NCI-H2081 (cell line): ENCODE measurements around the gene CD53.
"Not testable (repeated sequence)": the region's sequence is repeated elsewhere in the genome, so short reads cannot be mapped to it uniquely, and the experiment has no call there.

Source experiments
- DNase-seq, 2 experiments: peaks; one replicate each; lab custom pipeline; 2025; lab: John Stamatoyannopoulos, UW

CD53 gene, protein sequence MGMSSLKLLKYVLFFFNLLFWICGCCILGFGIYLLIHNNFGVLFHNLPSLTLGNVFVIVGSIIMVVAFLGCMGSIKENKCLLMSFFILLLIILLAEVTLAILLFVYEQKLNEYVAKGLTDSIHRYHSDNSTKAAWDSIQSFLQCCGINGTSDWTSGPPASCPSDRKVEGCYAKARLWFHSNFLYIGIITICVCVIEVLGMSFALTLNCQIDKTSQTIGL

DNA sequence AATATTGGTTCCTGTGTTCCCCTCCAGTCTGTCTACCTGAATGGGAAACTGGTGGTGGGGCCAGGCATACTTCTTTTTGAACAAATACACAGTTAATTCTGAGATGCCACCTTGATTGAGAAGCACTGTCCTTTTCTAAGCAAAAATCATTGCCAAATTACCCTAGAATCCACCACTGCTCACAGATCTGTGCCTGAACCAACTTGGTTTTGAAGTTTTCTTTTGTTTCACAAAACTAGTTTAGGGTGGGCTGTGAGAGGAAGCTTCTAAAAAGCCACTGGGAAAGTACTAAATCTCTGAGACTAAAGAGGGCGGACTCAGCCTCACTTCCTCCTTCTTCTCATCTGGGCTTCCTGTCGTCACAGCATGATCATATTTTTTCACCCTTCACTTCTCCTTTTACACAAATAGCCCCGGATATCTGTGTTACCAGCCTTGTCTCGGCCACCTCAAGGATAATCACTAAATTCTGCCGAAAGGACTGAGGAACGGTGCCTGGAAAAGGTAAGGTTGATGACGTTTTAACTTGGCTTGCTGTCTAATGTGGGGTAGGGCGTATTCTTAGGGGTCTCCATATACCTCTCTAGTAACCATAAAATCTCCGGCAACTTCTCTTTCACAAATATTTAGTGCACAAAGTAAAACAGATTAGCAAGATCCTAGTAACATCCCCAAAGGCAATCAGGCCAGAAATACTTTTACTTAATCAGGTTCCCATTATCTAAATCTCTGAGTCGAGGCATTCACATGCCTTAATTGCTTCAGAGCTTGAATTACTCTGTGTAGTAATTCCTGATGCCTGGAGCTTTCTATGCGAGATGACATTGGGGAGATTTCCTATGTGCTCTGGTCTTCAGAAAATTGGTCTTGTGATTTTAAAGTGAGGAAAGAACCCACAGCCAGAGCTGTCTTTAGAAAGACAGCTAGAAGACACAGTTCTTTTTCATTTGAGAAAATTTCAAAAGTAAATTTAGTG is at the start of gene CD53:
CD53 (plus strand) TSS at position 404 of the 976 bp plus-strand sequence. CDS start 18,261 bp downstream, outside the sequence.
- no peak for DNase-seq

DNA sequence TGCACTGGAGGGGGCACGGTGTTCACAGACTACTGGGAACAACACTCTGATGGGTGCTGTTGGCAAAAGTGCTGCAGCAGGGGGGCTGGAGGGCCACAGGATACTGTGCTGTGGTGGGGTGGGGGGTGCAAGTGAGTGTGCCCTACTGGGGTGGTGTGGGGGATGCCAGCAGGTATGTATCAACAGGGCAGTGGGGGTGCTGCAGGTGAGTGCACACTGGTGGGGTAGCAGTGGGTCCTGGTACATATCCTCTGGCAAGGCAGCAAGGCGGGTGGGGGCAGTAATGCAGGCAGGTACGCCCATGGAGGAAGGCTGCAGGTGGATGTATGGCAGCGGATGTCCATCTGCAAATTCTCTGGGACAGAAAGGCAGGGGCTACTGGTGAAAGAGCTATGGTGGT is 48.8 kb upstream of the CD53 start:
- DNase-seq: no peak

DNA sequence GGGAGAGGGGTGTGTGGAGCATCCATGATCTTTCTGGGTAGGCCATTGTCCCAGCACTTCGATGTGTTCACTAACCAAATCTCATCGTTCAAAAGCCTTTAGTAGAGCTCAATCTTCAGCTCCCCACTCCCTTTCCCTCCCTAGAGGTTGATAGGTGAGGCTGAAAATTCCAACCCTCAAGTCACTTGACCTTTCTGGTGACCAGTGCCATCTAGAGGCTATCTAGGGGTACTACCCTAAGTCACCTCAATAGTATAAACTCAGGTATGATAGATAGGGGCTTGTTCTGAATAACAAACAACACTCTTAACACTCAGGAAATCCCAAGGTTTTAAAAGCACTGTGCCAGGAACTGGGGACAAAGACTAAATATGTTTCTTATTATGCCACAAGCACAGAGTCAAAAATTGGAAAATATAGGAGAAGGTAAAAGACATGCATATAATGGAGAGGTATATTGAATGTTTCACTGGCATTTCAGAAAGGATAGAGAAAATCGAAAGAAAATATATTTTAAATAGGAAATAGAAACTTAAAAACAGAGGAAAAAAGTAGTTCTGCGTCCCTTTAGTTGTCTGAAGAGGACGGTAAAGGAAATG is 42.9 kb upstream of the CD53 start:
- peak; percentile 7 to 38 for DNase-seq

DNA sequence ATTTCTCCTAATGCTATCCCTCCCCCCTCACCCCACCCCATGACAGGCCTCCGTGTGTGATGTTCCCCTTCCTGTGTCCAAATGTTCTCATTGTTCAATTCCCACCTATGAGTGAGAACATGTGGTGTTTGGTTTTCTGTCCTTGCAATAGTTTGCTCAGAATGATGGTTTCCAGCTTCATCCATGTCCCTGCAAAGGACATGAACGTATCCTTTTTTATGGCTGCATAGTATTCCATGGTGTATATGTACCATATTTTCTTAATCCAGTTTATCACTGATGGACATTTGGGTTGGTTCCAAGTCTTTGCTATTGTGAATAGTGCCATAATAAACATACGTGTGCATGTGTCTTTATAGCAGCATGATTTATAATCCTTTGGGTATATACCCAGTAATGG is 39.2 kb upstream of the CD53 start:
- DNase-seq: not testable (repeated sequence)

DNA sequence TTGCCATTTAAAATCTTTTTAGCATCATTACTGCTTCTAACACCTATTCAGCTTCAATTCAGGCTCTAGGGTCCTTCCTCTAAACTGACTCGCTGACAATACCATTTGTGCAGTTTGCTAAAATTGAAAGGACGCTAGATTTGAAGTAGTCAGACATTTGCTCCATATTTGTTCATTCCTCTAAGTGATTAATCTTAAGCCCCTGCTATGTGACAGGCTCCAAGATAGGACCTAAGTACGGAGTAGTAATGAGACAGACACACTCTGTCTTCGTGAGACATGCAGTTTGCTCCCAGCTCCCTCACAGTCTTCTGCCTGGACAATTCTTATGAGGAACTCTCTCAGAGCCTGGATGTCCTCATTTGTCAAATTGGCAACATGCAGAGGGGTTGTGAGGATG is 26.1 kb upstream of the CD53 start:
- no peak for DNase-seq

DNA sequence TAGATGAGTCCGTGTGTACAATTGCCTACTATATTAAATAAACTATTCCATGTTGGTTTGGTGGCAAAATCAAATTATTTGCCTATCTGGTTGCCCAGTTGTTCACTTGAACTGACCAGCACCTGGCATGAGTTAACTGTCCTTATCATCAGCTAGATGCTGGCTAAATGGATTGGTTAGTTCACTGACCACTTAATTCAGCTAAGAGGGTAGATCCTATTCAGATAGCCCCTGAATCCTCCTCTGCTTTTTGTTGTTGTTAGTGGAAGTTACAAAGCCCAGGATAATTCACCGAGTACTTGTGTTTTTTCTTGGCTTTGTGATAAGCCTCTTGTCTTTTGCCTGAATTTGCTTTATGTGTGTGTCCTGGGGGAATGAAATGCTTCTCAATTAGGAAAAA is 22.8 kb upstream of the CD53 start:
- DNase-seq: no peak

DNA sequence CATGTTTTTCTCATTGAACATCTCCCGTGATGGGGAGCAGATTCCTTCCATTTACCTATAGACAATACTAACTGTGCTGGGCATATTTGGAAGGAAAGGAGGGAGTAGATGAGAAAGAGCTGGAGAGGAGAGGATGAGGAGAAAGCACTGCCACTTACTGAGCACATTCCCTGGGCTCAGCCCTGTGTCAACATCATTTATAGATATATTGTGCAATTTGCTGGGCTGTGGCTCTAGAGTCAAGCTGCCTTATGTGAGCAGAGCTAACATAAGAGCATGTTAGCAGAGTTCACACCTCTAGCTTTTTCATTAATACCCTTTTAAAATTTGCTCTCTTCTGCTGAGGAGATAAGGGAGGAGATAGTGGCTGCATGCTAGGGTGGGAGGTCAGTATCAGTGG is 22.3 kb upstream of the CD53 start:
- no peak for DNase-seq

DNA sequence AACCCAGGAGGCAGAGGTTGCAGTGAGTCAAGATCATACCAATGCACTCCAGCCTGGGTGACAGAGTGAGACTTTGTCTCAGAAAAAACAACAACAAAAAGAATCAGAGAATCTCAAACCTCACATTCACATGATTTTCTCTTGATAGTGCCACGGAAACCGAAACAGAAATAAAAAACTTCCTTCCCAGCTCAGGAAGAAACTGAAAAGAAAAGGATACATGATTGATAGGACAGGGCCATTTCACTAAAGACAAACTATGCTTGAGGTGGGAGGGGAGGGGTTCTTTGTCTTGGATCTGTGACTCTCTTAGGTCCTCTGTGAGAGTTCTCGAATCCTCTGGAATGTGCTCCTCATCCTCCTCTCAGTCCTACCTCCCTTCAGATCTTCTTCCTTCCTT is 19.8 kb upstream of the CD53 start:
- no peak for DNase-seq

DNA sequence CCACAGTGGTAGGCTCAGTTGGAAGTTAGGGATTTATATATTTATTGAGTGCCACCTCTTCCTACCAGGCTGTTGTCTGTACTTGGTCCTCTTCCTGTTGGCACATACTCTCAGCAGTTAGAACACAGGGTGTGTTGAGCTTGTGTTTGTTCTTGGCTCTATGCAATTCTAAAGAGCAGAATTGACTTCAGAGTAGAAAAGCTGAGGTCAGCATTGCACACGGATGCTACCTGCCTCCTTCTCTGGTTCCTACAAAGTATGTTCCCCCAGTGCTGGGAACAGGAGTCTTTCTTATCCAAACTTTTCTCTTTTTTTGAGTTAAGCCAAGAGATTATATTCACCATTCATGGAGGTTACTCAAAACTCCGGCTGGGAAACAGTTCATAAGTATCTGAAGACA is 16.5 kb upstream of the CD53 start:
- no peak for DNase-seq

DNA sequence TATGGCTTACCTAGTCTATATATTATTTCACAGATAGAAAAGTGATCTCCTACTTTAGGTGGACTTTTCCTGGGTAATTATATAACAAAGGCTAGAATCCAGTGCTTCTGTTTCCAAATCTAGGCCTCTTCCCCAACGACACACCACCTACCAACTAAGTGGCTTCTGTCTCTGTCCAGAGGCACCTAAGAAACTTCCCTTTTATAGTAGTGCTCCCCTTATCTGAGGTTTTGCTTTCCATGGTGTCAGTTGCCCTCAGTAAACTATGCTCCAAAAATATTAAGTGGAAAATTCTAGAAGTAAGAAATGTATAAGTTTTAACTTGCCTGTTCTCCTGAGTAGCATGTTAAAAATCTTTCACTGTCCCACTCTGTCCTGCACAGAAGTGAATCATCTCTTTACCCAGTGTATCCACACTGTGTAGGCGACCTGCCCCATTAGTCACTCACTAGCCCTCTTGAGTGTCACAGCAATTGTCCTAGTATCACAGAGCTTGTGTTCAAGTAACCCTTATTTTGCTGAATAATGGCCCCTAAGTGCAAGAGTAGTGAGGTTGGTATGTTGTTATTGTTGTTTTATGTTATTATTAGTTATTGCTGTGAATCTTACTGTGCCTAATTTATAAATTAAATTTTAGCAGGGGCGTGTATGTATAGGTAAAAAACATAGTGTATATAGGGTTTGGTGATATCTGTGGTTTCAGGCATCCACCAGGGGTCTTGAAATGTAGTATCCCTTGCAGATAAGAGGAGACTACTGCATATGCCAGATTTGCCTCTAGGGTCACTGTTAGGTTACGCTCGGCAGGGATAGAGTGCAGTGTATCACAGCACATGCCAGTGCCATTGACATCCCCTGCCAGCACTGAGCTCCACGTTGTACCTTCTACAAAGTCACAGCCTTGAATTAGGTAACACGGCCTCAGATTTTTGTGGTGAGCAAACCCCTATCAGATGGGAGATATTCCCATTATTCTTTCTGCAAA is 14.7 kb upstream of the CD53 start:
- DNase-seq: no peak

DNA sequence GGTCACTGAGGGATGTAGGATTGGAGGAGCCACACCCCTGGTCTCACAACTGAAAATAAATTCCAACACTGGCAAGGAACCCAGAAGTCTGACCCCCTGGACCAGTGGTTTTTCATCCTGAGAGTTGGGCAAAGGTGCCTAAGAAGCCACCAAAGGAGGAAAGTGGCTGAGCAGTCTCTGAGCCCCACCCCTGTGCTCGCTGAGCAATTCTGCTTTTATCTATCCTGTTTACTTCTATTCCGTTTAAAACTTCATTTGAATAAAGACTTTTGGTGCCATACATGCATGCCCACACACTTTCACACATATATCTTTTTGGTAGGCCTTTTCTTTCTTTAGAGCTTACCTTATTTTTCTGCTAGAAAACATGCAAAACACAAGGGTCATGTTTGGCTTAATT is 13.9 kb upstream of the CD53 start:
- no peak for DNase-seq

DNA sequence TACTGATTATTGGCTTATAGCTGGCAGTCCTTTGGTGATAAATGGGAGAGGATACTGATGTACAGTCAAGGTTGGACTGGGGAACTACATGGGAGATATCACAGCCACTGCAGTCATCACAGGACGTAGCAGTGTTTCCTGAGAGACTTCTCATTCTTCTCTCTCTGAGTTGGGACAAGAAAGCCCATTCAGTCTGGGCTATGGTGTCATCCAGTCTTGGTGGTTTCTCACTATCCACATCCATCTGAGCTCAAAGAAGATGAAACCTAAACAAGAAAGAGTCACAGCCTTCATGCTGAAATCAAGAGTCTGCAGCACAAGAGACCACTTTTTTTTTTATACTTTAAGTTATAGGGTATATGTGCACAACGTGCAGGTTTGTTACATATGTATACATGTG is 12.8 kb upstream of the CD53 start:
- no peak for DNase-seq

DNA sequence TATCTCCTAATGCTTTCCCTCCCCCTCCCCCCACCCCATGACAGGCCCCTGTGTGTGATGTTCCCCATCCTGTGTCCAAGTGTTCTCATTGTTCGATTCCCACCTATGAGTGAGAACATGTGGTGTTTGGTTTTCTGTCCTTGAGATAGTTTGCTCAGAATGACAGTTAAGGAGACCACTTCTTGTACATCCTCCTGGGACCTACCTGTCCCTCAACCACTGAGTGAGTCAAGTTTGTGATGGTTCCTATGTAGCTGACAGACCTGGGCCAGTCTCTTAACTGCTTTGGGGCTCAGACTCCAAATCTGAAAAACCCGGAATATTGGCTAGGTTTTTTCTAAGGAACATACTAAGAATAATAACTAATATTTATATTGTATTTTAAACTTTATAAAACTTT is 12.3 kb upstream of the CD53 start:
- not testable (repeated sequence) for DNase-seq

DNA sequence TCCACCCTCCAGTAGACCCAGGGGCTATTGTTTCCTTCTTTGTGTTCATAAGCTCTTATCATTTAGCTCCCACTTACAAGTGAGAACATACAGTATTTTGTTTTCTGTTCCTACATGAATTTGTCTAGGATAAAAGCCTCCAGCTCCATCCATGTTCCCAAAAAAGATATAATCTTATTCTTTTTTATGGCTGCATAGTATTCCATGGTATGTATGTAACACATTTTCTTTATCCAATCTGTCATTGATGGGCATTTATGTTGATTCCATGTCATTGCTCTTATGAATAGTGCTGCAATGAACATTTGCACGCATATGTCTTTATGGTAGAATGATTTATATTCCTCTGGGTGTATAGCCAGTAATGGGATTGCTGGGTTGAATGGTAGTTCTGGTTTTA is 11.0 kb upstream of the CD53 start:
- not testable (repeated sequence) for DNase-seq

DNA sequence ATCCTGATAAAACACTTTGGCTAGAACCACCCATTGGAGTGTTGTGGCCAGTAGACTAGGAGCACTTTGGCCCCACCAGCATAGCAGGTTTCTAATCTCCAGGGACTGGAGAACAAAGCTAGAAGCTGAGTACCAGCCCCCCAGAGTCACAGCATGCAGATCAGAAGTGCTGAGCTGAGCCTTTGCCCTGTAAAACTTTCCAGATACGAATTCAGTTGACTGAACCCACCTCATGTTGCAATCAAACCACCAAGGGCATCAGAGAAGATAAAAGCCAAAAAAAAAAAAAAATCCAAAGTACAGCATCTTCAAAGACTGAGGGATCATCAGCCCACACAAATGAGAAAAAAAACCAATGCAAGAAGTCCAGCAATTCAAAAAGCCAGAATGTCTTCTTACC is 8.7 kb upstream of the CD53 start:
- DNase-seq: no peak

DNA sequence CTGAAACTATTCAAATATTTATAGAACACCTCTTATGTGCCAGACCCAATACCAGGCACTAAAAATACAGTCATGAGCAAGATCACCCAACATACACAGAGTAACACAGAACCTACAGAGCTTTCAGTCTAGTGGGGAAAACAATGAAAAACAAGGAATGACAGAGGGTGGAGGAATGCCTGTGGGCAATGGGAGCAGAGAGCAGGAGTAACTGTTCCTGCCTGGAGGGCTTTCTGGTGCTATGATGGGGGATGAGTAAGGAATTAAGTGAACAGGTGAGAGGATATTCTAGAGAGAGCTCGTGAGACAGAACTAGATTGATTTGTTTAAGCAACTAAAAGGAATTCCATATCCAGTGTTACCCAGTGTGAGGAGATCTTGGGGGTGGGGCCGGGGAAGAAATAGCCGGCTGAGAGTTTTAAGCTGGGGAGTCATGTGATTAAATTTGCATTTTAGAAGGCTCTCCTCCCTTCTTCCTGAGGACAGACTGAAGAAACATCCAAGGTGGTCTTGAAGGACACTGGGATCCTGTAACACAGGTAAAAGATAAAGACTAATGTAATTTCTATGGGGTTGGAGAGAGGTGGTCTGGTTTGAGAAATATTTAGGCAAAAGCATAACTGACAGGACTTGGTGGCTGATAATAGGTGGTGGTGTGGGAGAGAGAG is 2.1 kb upstream of the CD53 start:
- no peak for DNase-seq

DNA sequence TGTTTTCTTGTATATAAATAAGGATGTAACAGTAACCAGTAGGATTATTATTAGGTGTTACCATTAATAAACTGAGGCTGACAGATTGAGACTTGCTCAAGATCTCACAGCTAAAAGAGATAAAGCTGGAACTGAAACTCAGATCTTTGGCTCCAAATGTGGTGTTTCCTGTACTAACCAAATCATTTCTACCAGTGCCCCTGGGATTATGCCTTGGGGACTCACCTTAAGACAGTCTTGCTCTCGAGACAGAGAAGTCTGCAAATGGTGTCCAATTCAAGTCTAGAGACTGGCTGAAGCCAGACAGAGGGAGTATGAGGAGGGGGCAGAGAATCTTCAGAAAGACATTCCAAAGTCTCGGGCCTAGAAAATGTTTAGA is 593 bp upstream of the CD53 start:
- no peak for DNase-seq

DNA sequence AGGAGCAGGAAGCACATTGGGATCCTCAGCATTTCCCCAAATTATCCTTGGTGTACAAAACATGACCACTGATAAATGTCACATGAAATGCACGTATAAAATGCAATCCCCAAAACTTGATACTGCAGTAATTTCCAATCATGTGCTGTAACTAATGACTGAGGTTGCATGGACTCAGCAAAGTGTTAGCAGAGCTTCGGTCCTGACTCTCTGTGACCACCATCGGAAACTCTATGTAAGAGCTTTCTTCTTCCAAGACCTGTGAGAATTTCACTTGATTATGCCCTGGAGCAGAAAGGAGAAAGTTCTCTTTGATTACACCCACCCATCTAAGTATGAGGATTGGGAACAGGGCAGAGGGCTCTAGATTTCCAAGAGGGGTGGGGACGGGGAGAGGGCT is 908 bp downstream of the CD53 start:
- no peak for DNase-seq

DNA sequence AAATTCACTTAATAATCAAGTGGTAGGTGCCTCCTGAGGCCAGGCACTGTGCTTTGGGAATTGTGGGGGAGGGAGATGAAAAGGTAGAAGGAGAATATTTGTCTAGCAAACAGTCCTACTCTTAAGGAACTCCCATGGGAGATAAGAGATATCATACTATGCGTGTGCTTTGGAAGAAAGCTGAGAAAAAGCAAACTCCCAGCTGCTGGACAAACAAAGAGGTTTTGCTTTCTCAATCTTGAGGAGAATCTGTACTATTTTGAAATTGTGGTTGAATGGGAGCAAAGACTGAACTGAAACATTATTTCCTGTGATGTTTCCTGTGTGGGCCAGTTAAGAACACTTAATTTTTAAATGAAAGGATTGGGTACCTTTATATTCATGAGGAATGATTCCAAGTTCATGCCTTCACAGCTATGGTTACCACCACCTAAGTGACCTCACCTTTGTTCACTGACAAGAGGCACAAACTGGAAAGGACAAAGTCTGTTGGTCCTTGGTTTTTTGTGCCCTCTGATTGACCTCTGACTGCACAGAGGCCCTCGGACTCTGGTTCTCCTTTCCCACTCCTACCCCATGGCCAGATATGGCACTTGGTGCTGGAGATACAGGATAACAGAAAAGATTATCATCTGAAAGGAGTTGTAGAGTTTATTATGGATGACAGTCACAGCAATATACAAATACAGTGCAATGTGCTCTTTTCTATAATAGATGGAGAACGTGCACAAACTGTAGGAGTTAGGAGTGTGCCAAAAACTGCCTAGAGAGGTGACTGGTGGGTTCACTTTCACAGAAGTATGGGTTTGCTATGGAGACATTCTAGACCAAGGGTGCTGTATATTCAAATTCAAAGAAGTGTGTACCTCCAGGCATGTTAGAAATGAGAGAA is 1.6 kb downstream of the CD53 start:
- DNase-seq: no peak

DNA sequence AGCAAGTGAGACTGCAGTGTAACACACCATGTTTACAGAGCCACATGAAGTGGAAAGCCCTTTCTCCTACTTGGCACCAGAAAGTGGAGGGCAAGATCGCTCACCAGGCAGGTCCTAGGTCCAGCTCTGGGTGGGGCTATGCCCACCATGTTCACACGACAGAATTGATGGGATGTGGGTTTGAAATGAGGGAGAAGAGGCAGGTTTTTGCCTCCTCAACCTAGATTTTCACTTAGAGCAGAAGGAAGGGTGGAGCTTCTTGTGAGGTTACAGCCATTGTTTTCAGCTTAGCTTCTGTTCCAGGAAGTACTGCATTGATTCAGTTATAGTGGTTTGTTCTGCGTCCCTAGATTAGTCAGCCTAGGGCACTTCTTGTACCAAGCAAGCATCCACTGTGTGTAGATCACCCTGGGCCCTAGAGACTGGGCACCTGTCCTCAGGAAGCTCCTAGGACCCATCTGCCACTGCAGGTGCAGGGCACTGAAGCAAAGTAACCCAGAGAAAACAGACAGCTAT is 2.3 kb downstream of the CD53 start:
- DNase-seq: no peak
